ENCODE results near the gene RRAGC. TPM values are rescaled to one million over a fixed set of nuclear protein-coding genes. Genes with fewer than 3 reads are reported as not detected.

RRAGC gene
- total and polyA plus RNA-seq, 9 of the 15 experiments (the other 6 are each of a cell fraction or from before 2014, with no cell fraction given), result 3.9 to 16.9 (median 10.9) TPM

DNA sequence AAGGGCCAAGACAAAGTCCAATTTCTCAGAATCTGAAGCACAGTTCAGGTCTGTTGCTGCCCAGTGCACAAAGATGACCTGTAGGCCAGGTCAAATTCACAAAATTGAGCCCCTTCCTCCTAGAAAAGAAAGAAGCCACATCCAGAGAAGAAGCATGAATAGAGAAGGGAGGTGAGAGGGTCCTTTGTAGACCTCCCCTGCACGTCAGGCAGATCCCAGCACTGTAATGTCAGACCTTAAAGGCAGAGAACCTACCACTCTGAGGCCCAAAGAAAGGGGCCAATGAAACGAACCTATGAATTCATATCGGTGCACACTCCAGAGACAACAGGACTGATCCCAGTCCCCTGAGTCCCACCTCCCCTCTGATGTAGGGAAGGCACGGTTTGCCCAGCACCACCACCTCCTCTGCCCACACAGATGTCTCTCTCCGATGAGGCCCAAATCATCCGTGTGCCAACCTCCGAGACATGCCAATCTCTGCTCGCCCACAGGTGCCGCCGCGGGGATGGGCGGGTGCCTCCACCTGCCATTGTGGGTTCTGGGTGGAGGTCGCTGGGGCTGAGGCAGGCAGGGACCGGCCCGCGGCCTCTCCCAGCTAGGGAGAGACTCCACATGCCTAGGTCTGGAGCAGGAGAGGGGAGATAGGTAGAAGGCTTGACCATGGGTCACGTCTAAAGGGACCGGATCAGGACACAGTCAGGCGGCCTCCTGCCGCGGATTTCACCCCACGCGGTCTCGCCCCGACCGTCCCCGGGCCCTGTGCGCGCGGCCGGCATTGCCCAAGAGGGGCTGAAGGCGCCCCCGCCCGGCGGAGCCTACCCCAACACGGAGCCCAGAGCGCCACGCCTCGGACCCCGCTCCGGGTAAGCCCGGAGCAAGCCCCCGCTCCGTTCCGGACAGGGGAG is 42.1 kb downstream of the RRAGC start (continued):
- TF ChIP-seq ZNF175 (CRISPR knock-in tag; IDR thresholded peaks at IDR 0.05; ENCODE audit: low read depth), result no peak
- no peak for TF ChIP-seq ZNF445 (CRISPR knock-in tag; IDR thresholded peaks at IDR 0.05; ENCODE audit: low read depth)
- TF ChIP-seq C11orf30 (IDR thresholded peaks at IDR 0.05; ENCODE audit: low read depth), result no peak
- TF ChIP-seq SFPQ (IDR thresholded peaks at IDR 0.05; ENCODE audit: low read depth, low read length), result no peak
- TF ChIP-seq ELF1 (tag; IDR thresholded peaks at IDR 0.05), result no peak
- TF ChIP-seq YY1 (IDR thresholded peaks at IDR 0.05; ENCODE audit: borderline replicate concordance in 1 of 3, control insufficient read depth in 1 of 3, extremely low read depth in 1 of 3, insufficient read depth in 3 of 3, insufficient read length in 1 of 3, insufficient replicate concordance in 2 of 3, low read depth in 1 of 3, low read length in 2 of 3), result no peak
- TF ChIP-seq, protein P1, sequence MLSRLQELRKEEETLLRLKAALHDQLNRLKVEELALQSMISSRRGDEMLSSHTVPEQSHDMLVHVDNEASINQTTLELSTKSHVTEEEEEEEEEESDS (CRISPR knock-in tag; IDR thresholded peaks at IDR 0.05), result no peak
- TF ChIP-seq MTA3 (IDR thresholded peaks at IDR 0.05; ENCODE audit: borderline replicate concordance), result no peak
- 0 out of 2 replicates have a peak, but pooled peaks have one; percentile 15 for TF ChIP-seq ZSCAN29 (IDR thresholded peaks at IDR 0.05)
- no peak for TF ChIP-seq SOX6 (IDR thresholded peaks at IDR 0.05)
- no peak for TF ChIP-seq THAP12 (CRISPR knock-in tag; IDR thresholded peaks at IDR 0.05)
- TF ChIP-seq POLR2AphosphoS5 (IDR thresholded peaks at IDR 0.05; ENCODE audit: control insufficient read depth, insufficient read depth, low read depth, low read length), result no peak
- TF ChIP-seq TAF9B (IDR thresholded peaks at IDR 0.05; ENCODE audit: partially characterized antibody), result no peak
- TF ChIP-seq ARID1B (IDR thresholded peaks at IDR 0.05), result no peak
- TF ChIP-seq ESRRB (CRISPR knock-in tag; IDR thresholded peaks at IDR 0.05; ENCODE audit: borderline replicate concordance), result no peak
